GM12878 (cell line): ENCODE data around the gene TKT. TPM values are rescaled to one million over a fixed set of nuclear protein-coding genes. Genes with fewer than 3 reads are reported as not detected.

Source experiments
- ATAC-seq: fragments of 200-7000 bp; cut with Tn5 transposase; 3 replicates; pipeline ENCODE4 v1.9.1; 2020; ENCODE audit warnings: mild to moderate bottlenecking, moderate library complexity
- BruUV-seq: library from RNA; stranded (reverse); fragments of 400-500 nt; replicated peaks from 2 replicates; lab custom pipeline; 2021; lab: Mats Ljungman, UMichigan
- CTCF ChIA-PET: fragments of 300-600 bp; sonication (Branson Sonifier 250); formaldehyde crosslinking; extraction: SDS; loops from one replicate; lab custom pipeline; 2021; ENCODE audit warnings: inconsistent platforms; lab: Yijun Ruan, JAX
- POLR2A ChIA-PET: fragments of 350-600 bp; formaldehyde crosslinking; extraction: SDS; loops from one replicate; lab custom pipeline; 2021; ENCODE audit warnings: inconsistent platforms; lab: Charles Lee
- RAD21 ChIA-PET: fragments of 300-600 bp; sonication (Branson Sonifier 250); formaldehyde crosslinking; loops from one replicate; lab custom pipeline; 2023; ENCODE audit warnings: antibody characterized with exemption; ENCODE audit not compliant: unreplicated experiment; lab: Charles Lee
- SMC1A ChIA-PET: fragments of 300-600 bp; sonication (Branson Sonifier 250); formaldehyde crosslinking; loops from one replicate; lab custom pipeline; 2023; ENCODE audit not compliant: unreplicated experiment, uncharacterized antibody; lab: Charles Lee
- DNase-seq: peaks from one replicate; pipeline ENCODE4 v3.0.0-alpha.2; 2011; ENCODE audit warnings: low read depth, low spot score
- FAIRE-seq: peaks from 3 replicates; lab custom pipeline; 2011; peaks lifted over from hg19 to GRCh38; lab: Jason Lieb, UNC
- H2AFZ ChIP-seq: 2 replicates; pipeline ENCODE4 v1.6.0; 2011; ENCODE audit warnings: low read depth, low read length, control low read depth; ENCODE audit not compliant: control insufficient read depth
- H3K27ac ChIP-seq: 2 replicates; pipeline ENCODE4 v1.5.1; 2011; ENCODE audit warnings: control low read depth; ENCODE audit not compliant: control insufficient read depth, insufficient read depth
- H3K27me3 ChIP-seq, 2 experiments: replicated peaks in 1 of 2; 2 replicates each; pipeline versions ENCODE4 v1.6.0 to v1.6.1; 2011; ENCODE audit warnings: low read length in 1 of 2; ENCODE audit not compliant: control insufficient read depth in 2 of 2, insufficient read depth in 2 of 2
- H3K36me3 ChIP-seq, 2 experiments: 2 replicates each; pipeline ENCODE4 v1.5.1; 2011; ENCODE audit warnings: low read length in 1 of 2; ENCODE audit not compliant: control insufficient read depth in 2 of 2, insufficient read depth in 2 of 2
- H3K4me1 ChIP-seq: 2 replicates; pipeline ENCODE4 v1.6.1; 2011; ENCODE audit warnings: mild to moderate bottlenecking, low read length, moderate library complexity, mixed read lengths; ENCODE audit not compliant: control insufficient read depth, insufficient read depth
- H3K4me2 ChIP-seq: 2 replicates; pipeline ENCODE4 v1.6.0; 2011; ENCODE audit warnings: control low read depth; ENCODE audit not compliant: control insufficient read depth, insufficient read depth
- H3K4me3 ChIP-seq: fragments of 200-600 bp; sonication (generic); 2 replicates; pipeline ENCODE4 v1.5.1; 2016
- H3K79me2 ChIP-seq: 2 replicates; pipeline ENCODE4 v1.6.0; 2011; ENCODE audit warnings: low read length; ENCODE audit not compliant: control insufficient read depth, insufficient read depth
- H3K9ac ChIP-seq: 2 replicates; pipeline ENCODE4 v1.8.0; 2011; ENCODE audit warnings: low read length, control low read depth, mixed read lengths; ENCODE audit not compliant: control insufficient read depth, insufficient read depth
- H3K9me3 ChIP-seq: replicated peaks from 3 replicates; pipeline ENCODE4 v1.5.1; 2011; ENCODE audit warnings: mild to moderate bottlenecking, low read length; ENCODE audit not compliant: control insufficient read depth, insufficient read depth
- H4K20me1 ChIP-seq: 2 replicates; pipeline ENCODE4 v1.6.0; 2011; ENCODE audit not compliant: control insufficient read depth, insufficient read depth
- BHLHE40 ChIP-seq, 2 experiments: fragments of 450-650 bp in 1 of 2; IDR thresholded peaks; 2 replicates each; pipeline ENCODE4 v1.6.1; 2011 to 2017; ENCODE audit warnings: low read depth in 2 of 2, borderline replicate concordance in 1 of 2, improper control_type of control experiment in 1 of 2, low read length in 1 of 2, mild to moderate bottlenecking in 1 of 2
- BMI1 ChIP-seq: fragments of 450-650 bp; IDR thresholded peaks from 2 replicates; pipeline ENCODE4 v1.6.1; 2016; ENCODE audit warnings: mild to moderate bottlenecking, moderate library complexity, borderline replicate concordance
- DPF2 ChIP-seq: fragments of 450-650 bp; IDR thresholded peaks from 2 replicates; pipeline ENCODE4 v1.6.1; 2017; ENCODE audit warnings: mild to moderate bottlenecking
- EED ChIP-seq: sonication (generic); IDR thresholded peaks from 2 replicates; pipeline ENCODE4 v1.6.1; 2016; ENCODE audit warnings: antibody characterized with exemption, low read depth
- GATAD2B ChIP-seq: fragments of 450-650 bp; conservative IDR thresholded peaks from 2 replicates; pipeline ENCODE4 v1.6.1; 2017; ENCODE audit warnings: low read depth, mild to moderate bottlenecking, moderate library complexity
- IKZF1 ChIP-seq: fragments of 450-650 bp; conservative IDR thresholded peaks from 2 replicates; pipeline ENCODE4 v1.6.1; 2017; ENCODE audit warnings: antibody characterized with exemption, mild to moderate bottlenecking
- JUNB ChIP-seq: IDR thresholded peaks from 2 replicates; pipeline ENCODE4 v1.6.1; 2016; ENCODE audit warnings: antibody characterized with exemption, mild to moderate bottlenecking
- KLF5 ChIP-seq: fragments of 450-650 bp; IDR thresholded peaks from 2 replicates; pipeline ENCODE4 v1.6.1; 2014; ENCODE audit warnings: mild to moderate bottlenecking; ENCODE audit not compliant: partially characterized antibody
- NFYA ChIP-seq: IDR thresholded peaks from 2 replicates; pipeline ENCODE4 v1.6.1; 2011; ENCODE audit warnings: low read depth, mild to moderate bottlenecking, low read length, improper control_type of control experiment, borderline replicate concordance
- PAX5 ChIP-seq: IDR thresholded peaks from 2 replicates; pipeline ENCODE4 v1.6.1; 2011; ENCODE audit warnings: low read depth, low read length, borderline replicate concordance
- POU2F2 ChIP-seq: IDR thresholded peaks from 3 replicates; pipeline ENCODE4 v1.6.1; 2011; ENCODE audit warnings: low read depth, mild to moderate bottlenecking, low read length, borderline replicate concordance
- RFX5 ChIP-seq: IDR thresholded peaks from 2 replicates; pipeline ENCODE4 v1.6.1; 2011; ENCODE audit warnings: low read depth, low read length, improper control_type of control experiment
- SIX5 ChIP-seq: IDR thresholded peaks from 2 replicates; pipeline ENCODE4 v1.6.1; 2011; ENCODE audit warnings: mild to moderate bottlenecking, low read depth, low read length, moderate library complexity; ENCODE audit not compliant: severe bottlenecking
- STAT1 ChIP-seq: fragments of 450-650 bp; conservative IDR thresholded peaks from 2 replicates; pipeline ENCODE4 v1.6.1; 2014; ENCODE audit warnings: antibody characterized with exemption, mild to moderate bottlenecking
- WRNIP1 ChIP-seq: IDR thresholded peaks from 2 replicates; pipeline ENCODE4 v1.6.1; 2011; ENCODE audit warnings: low read depth, low read length, improper control_type of control experiment, borderline replicate concordance
- YY1 ChIP-seq: IDR thresholded peaks from 2 replicates; pipeline ENCODE4 v1.6.1; 2011; ENCODE audit warnings: low read depth, mild to moderate bottlenecking, low read length
- ZNF24 ChIP-seq: fragments of 450-650 bp; IDR thresholded peaks from 2 replicates; pipeline ENCODE4 v1.6.1; 2017; ENCODE audit warnings: antibody characterized with exemption, mild to moderate bottlenecking
- WGBS: methylation state at CpG from one replicate; pipeline ENCODE4 v1.1.6; 2016; ENCODE audit warnings: low lambda C conversion rate; ENCODE audit not compliant: insufficient replicate concordance, insufficient coverage; ENCODE audit errors: missing lambda C conversion rate; 5-methylcytosine and 5-hydroxymethylcytosine counted together
- in situ Hi-C: fragments of 300-500 bp; cut with MboI; formaldehyde crosslinking; loops from 9 replicates; pipeline ENCODE4 v1.14.3; 2018; ENCODE audit warnings: mixed read lengths
- intact Hi-C: fragments of 100-400 bp; cut with micrococcal nuclease; formaldehyde crosslinking; loops from one replicate; pipeline ENCODE4 v1.14.2; 2022; ENCODE audit not compliant: unreplicated experiment
- polyA plus RNA-seq, 11 experiments: library from polyadenylated mRNA; depleted of rRNA in 4 of 11; unstranded in 6 of 11; stranded (reverse) in 5 of 11; fragments of >200 nt; fragmentation: Nextera tagmentation in 4 of 11; fragmentation: Illumina TruSeq in 1 of 11; extraction: Ambion mirVana in 4 of 11; extraction: Trizol in 1 of 11; gene quantifications; 1 replicate in 1 of 11; 2 replicates in 10 of 11; pipeline versions ENCODE4 v1.2.1 to v1.2.3, GENCODE V29; 2011 to 2016; ENCODE audit warnings: inconsistent platforms in 2 of 11, missing spikeins in 2 of 11, low read depth in 1 of 11
- total RNA-seq, 4 experiments: library from RNA; depleted of rRNA in 3 of 4; stranded (reverse); fragments of >200 nt in 3 of 4; fragmentation: Illumina TruSeq in 1 of 4; extraction: Trizol in 1 of 4; gene quantifications; 2 replicates each; pipeline versions ENCODE4 v1.2.1 to v1.2.3, GENCODE V29; 2013 to 2021
- TF ChIP-seq, protein P1 (sequence below): fragments of 450-650 bp; formaldehyde crosslinking; IDR thresholded peaks from 2 replicates; pipeline ENCODE4 v1.4.0; 2022; ENCODE audit warnings: mild to moderate bottlenecking, moderate library complexity

Gene TKT
- total and polyA plus RNA-seq, 10 of the 15 experiments (the other 5 are each of a cell fraction or from before 2014, with no cell fraction given), result 56.4 to 385 (median 143) TPM

DNA sequence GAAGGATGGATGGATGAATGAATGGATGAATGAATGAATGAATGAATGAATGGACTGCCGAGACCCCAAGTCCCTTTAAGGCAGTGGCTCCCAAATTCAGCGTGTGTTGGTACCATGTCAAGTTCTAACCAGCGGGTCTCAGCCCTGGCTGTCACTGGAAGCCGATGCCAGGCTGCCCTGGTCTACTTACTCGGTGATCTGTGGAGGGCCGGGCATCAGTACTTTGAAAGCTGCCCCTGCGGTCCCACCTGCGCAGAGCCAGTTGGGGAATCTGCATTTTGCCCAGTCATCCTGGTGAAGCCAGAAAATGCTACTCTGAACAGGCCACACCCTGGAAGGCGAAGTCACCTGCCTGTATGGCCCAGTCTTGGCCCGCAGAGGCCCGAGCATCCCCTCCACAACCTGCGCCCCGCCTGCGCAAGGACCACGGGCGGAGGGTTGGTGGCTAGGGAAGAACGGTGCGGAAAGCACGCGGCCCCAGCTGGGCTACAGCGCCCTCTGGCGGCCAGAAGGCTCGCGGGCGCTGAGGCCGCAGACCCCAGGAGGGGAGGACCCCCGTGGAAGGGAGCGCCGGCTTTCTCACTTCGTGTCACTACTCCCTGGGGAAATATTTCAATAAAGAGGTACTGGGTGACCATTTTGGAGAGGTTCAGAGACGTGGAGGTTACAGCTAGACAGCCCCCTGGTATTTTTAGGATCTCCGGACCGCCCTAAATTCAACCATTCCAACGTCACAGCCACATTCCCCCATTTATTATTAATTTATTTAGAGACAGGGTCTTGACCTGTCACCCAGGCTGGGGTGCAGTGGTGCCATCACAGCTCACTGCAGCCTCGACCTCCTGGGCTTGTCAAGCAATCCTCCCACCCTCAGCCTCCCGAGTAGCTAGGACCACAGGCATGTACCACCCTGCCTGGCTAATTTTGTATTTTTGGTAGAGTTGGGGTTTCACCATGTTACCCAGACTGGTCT, 59.9 kb downstream of the TKT start:
- in situ Hi-C loops (loop anchor here (5.0 kb wide), 1 partner anchor 64 kb away; the partner anchor contains the start of gene RFT1), intact Hi-C loops (loop anchor here (1.0 to 2.0 kb wide), 3 partner anchors 33 to 82 kb away; no protein-coding TSS in a partner anchor)
- ChIA-PET RAD21 (interaction anchor here (0.7 to 5.2 kb wide), 26 partner anchors 8 to 150 kb away, joined by 3 to 151 read pairs (median 6); partner anchors contain the start of gene PRKCD), SMC1A (interaction anchor here (0.6 to 8.2 kb wide), 29 partner anchors 15 to 1224 kb away, joined by 3 to 227 read pairs (median 5); partner anchors contain the start of genes PRKCD and RFT1), CTCF (interaction anchor here (0.7 to 11.3 kb wide), 30 partner anchors 12 to 209 kb away, joined by 3 to 476 read pairs (median 5); partner anchors contain the start of genes PRKCD and RFT1), POLR2A (interaction anchor here (0.7 to 2.6 kb wide), 18 partner anchors 9 to 149 kb away, joined by 3 to 21 read pairs (median 4); partner anchors contain the start of gene PRKCD)
- BruUV-seq, result no TSS peak
- H4K20me1 ChIP-seq, result no peaks in the 10 kb centered on the region
- H3K4me1 ChIP-seq, result peaks cover 43% of the 10 kb centered on the region
- no peaks in the 10 kb centered on the region for H3K9me3 ChIP-seq
- H3K27me3 ChIP-seq, result no peaks in the 10 kb centered on the region
- no peak for DNase-seq
- H2AFZ ChIP-seq, result peak overlapping the region; percentile 79
- 0 out of 2 replicates have a peak overlapping the region, but pooled peaks have one; percentile 78 for H3K9ac ChIP-seq
- FAIRE-seq, result no peak
- peaks cover 9 to 12% of the 10 kb centered on the region in 2 experiments; a peak in 2 of 4 replicates for H3K36me3 ChIP-seq
- ATAC-seq, result peak; percentile 77
- H3K27ac ChIP-seq, result peak overlapping the region; percentile 85
- no peak overlapping the region; the same call in 1 of the 2 replicates for H3K4me3 ChIP-seq
- H3K4me2 ChIP-seq, result peak overlapping the region; percentile 62
- peaks cover 8% of the 10 kb centered on the region for H3K79me2 ChIP-seq
- 20% methylated on average over 36 of the region's 36 CpGs for WGBS
- TF ChIP-seq ZNF24, result peak; percentile 91
- TF ChIP-seq, protein P1, sequence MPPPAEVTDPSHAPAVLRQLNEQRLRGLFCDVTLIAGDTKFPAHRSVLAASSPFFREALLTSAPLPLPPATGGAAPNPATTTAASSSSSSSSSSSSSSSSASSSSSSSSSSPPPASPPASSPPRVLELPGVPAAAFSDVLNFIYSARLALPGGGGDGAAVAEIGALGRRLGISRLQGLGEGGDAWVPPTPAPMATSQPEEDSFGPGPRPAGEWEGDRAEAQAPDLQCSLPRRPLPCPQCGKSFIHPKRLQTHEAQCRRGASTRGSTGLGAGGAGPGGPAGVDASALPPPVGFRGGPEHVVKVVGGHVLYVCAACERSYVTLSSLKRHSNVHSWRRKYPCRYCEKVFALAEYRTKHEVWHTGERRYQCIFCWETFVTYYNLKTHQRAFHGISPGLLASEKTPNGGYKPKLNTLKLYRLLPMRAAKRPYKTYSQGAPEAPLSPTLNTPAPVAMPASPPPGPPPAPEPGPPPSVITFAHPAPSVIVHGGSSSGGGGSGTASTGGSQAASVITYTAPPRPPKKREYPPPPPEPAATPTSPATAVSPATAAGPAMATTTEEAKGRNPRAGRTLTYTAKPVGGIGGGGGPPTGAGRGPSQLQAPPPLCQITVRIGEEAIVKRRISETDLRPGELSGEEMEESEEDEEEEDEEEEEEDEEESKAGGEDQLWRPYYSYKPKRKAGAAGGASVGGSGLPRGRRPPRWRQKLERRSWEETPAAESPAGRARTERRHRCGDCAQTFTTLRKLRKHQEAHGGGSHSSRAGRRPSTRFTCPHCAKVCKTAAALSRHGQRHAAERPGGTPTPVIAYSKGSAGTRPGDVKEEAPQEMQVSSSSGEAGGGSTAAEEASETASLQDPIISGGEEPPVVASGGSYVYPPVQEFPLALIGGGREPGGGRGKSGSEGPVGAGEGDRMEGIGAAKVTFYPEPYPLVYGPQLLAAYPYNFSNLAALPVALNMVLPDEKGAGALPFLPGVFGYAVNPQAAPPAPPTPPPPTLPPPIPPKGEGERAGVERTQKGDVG (CRISPR knock-in tag), result no peak
- TF ChIP-seq RFX5, result no peak
- TF ChIP-seq GATAD2B, result peak; percentile 79
- 0 out of 2 replicates have a peak, but pooled peaks have one; percentile 46 for TF ChIP-seq STAT1
- peak; percentile 24; the same call in 1 of the 3 replicates for TF ChIP-seq POU2F2
- peak; percentile 31 to 58; a peak in 2 of 4 replicates for TF ChIP-seq BHLHE40 (IDR thresholded peaks at IDR 0.05; ENCODE audit: borderline replicate concordance in 1 of 2, low read depth in 2 of 2, low read length in 1 of 2)
- TF ChIP-seq NFYA, result no peak
- TF ChIP-seq EED, result 0 out of 2 replicates have a peak, but pooled peaks have one; percentile 26
- TF ChIP-seq SIX5, result no peak
- TF ChIP-seq DPF2, result peak; percentile 33; the same call in 1 of the 2 replicates
- peak; percentile 79 for TF ChIP-seq YY1
- no peak for TF ChIP-seq KLF5
- no peak for TF ChIP-seq WRNIP1
- TF ChIP-seq JUNB, result no peak
- 0 out of 2 replicates have a peak, but pooled peaks have one; percentile 24 for TF ChIP-seq IKZF1
- no peak for TF ChIP-seq BMI1
- TF ChIP-seq PAX5, result no peak
